SK-N-SH treated with all-trans-retinoic acid at 6 μM for 48 hours (cell line): ENCODE measurements around the gene PDZD2.

Experiments
- ISL1 ChIP-seq: fragments of 250-450 bp; sonication (Bioruptor Pico); IDR thresholded peaks from 2 replicates; pipeline ENCODE4 v2.1.2; 2022; ENCODE audit warnings: mild to moderate bottlenecking, moderate library complexity
- TCF4 ChIP-seq: fragments of 250-450 bp; sonication (Bioruptor Pico); IDR thresholded peaks from 2 replicates; pipeline ENCODE4 v1.8.0; 2021; ENCODE audit warnings: mild to moderate bottlenecking, moderate library complexity, borderline replicate concordance
- TSHZ2 ChIP-seq: fragments of 250-450 bp; sonication (Bioruptor Pico); IDR thresholded peaks from 2 replicates; pipeline ENCODE4 v1.5.0; 2020; ENCODE audit warnings: mild to moderate bottlenecking, moderate library complexity
- ZNF70 ChIP-seq: fragments of 450-650 bp; formaldehyde crosslinking; IDR thresholded peaks from 2 replicates; pipeline ENCODE4 v1.5.0; 2020; ENCODE audit warnings: mild to moderate bottlenecking, moderate library complexity

GRCh38 chr5:32094691-32095090 is 455.8 kb downstream of the PDZD2 start:
- TF ChIP-seq TSHZ2 (CRISPR knock-in tag) (no peak), ISL1 (CRISPR knock-in tag) (no peak), ZNF70 (no peak), TCF4 (no peak)
